ENCODE results near the gene CSNK2B. TPM values are rescaled to one million over a fixed set of nuclear protein-coding genes. Genes with fewer than 3 reads are reported as not detected.

CSNK2B gene
- polyA plus RNA-seq, 12 donors, result 121 to 202 (median 144) TPM; not detected in 1

- no peak for DNase-seq
Measured at GRCh38 chr6:31710523-31711219, 44.8 kb downstream of the CSNK2B start.

- DNase-seq, result no peak
Measured at GRCh38 chr6:31711233-31711632, 45.4 kb downstream of the CSNK2B start.

GRCh38 chr6:31712296-31712695 lies 46.4 kb downstream of the CSNK2B start:
- DNase-seq, result no peak

DNA sequence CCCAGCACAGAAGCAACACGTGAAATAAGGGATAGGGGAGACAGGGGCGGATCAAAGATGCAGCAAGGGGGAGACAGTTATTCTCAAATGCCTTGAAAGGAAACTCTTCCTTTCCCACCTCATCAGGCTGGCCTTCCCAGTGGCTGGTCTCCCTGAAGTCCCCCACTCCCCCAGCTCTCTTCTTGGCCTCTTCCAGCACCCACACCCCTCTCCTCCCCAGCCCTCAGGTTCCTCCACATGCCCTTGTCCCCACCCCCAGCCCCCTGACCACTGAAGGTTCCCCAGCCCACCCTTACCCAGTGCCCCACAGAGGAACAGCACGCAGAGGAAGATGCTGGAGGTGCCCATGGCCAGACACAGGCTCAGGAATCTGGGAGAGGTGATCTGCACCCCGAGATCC lies 47.6 kb downstream of the CSNK2B start:
- DNase-seq, result no peak

DNA sequence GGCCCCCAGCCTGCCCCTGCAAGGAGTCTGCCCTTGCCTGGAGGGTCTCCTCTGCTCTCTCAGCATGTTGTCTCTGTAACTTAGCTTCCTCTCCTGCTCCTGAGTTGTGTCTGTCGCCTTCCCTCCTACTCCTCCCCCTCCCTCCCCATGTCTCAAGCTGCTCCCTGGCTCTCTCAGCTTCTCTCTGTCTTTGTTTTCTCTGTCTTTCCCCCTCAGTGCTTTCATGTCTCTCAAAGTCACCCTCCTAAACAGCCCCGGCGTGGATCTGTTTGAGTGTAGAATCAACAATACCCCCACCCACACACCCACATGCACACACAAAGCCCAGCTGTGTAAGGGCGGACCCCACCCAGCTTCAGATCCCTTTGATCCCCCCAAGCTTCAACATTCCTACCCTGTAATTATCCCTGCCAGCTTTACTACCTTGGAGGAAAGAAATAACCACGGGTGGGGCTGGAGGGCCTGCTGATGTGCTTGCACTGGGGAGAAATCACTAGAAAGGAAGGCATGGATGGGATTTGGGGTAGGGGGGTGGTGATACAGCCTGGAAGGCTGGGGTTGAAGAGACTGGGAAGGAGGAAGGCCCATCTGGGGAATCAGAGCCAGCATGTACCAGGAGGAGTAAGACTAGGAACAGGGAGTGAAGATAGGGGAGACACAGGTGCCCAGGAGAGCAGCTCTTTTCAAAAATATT lies 48.3 kb downstream of the CSNK2B start:
- DNase-seq, result no peak

- DNase-seq, result no peak
Measured at GRCh38 chr6:31715022-31715958, 49.4 kb downstream of the CSNK2B start, which contains the start of gene LY6G6D. TSS of gene LY6G6D (plus strand) at chr6:31715348. CDS start at chr6:31715356, 8 bp downstream.

DNA sequence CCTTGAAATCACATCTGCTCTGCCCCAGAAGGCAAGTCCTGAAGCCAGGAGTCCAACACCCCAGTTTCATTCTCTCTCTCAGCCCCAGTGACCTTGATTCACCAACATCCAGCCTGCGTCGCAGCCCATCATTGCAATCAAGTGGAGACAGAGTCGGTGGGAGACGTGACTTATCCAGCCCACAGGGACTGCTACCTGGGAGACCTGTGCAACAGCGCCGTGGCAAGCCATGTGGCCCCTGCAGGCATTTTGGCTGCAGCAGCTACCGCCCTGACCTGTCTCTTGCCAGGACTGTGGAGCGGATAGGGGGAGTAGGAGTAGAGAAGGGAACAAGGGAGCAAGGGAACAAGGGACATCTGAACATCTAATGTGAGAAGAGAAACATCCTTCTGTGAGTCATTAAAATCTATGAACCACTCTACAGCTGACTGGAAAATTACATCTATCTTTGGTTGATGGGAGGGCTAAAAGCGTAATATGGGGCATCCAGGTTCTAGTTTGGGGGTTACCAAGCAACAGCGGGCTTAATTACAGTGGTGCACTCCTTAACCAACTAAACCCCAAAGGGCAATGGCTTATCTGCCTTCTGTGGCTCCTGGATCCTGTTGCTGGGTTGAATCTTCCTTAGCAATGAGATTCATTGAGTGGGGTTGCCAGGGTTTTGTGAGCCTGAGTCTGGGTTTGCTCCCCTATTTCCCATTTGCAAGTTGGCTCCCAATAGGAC lies 51.8 kb downstream of the CSNK2B start:
- no peak for DNase-seq

DNA sequence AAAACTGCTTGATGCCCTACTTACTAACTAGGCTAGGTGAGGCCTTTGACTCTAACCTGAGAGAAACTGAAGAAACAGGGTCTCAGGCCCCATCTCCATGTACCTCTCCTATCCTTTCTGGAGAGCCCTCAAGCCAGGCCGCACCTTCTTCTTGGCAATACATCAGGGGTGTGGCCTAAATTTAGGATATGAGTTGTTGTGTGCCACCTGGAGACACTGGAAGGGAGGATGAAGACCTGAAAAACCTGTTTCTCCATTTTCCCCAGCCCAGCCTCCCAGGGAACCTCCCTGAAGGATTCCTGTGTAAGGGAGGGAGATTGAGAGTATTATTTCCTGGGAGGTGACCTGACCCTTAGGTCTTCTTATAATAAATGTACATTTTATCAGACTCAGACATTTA lies 52.4 kb downstream of the CSNK2B start:
- DNase-seq, result no peak

GRCh38 chr6:31719001-31719400 lies 53.1 kb downstream of the CSNK2B start:
- DNase-seq, result no peak

Other genes with a start within 250 kb of the CSNK2B start
- 1 to 10 TPM in 2 of 12 donors, under 1 TPM in 8, not detected in 2; 0.37 to 1.9 (median 0.78) TPM for gene MICB, start 167.9 kb upstream of the CSNK2B start, polyA plus RNA-seq (ENCODE audit: insufficient read length in 12 of 12)
- not detected for gene MCCD1, start 137.1 kb upstream of the CSNK2B start, polyA plus RNA-seq (ENCODE audit: insufficient read length in 12 of 12)
- 100 to 1,000 TPM in 11 of 12 donors, not detected in 1; 312 to 457 (median 352) TPM for gene DDX39B, start 124.1 kb upstream of the CSNK2B start, polyA plus RNA-seq (ENCODE audit: insufficient read length in 12 of 12)
- gene ATP6V1G2, start 119.5 kb upstream of the CSNK2B start, polyA plus RNA-seq (ENCODE audit: insufficient read length in 12 of 12), result 1 to 10 TPM in 10 of 12 donors, not detected in 2; 3.3 to 6.6 (median 4.1) TPM
- 10 to 100 TPM in 11 of 12 donors, not detected in 1; 11.4 to 23.7 (median 14.1) TPM for gene NFKBIL1, start 118.5 kb upstream of the CSNK2B start, polyA plus RNA-seq (ENCODE audit: insufficient read length in 12 of 12)
- gene LTA, start 93.8 kb upstream of the CSNK2B start, polyA plus RNA-seq (ENCODE audit: insufficient read length in 12 of 12), result 1 to 10 TPM in 1 of 12 donors, under 1 TPM in 5, not detected in 6; 0.13 to 2.6 (median 0.33) TPM
- 1 to 10 TPM in 1 of 12 donors, under 1 TPM in 8, not detected in 3; 0.11 to 1.5 (median 0.33) TPM for gene TNF, start 90.5 kb upstream of the CSNK2B start, polyA plus RNA-seq (ENCODE audit: insufficient read length in 12 of 12)
- gene LTB, start 83.7 kb upstream of the CSNK2B start, polyA plus RNA-seq (ENCODE audit: insufficient read length in 12 of 12), result 10 to 100 TPM in 1 of 12 donors, 1 to 10 TPM in 7, under 1 TPM in 2, not detected in 2; 0.57 to 23.4 (median 1.3) TPM
- 10 to 100 TPM in 2 of 12 donors, 1 to 10 TPM in 8, not detected in 2; 3.9 to 24.6 (median 5.9) TPM for gene LST1, start 79.8 kb upstream of the CSNK2B start, polyA plus RNA-seq (ENCODE audit: insufficient read length in 12 of 12)
- under 1 TPM in 6 of 12 donors, not detected in 6; 0.22 to 0.63 (median 0.25) TPM for gene NCR3, start 73.1 kb upstream of the CSNK2B start, polyA plus RNA-seq (ENCODE audit: insufficient read length in 12 of 12)
- 10 to 100 TPM in 11 of 12 donors, not detected in 1; 12.8 to 39.9 (median 18.8) TPM for gene AIF1, start 50.8 kb upstream of the CSNK2B start, polyA plus RNA-seq (ENCODE audit: insufficient read length in 12 of 12)
- 100 to 1,000 TPM; 104 to 352 (median 123) TPM for gene PRRC2A, start 45.4 kb upstream of the CSNK2B start, polyA plus RNA-seq (ENCODE audit: insufficient read length in 12 of 12)
- 100 to 1,000 TPM in 11 of 12 donors, not detected in 1; 153 to 248 (median 195) TPM for gene BAG6, start 13.4 kb upstream of the CSNK2B start, polyA plus RNA-seq (ENCODE audit: insufficient read length in 12 of 12)
- gene APOM, start 10.2 kb upstream of the CSNK2B start, polyA plus RNA-seq (ENCODE audit: insufficient read length in 12 of 12), result 1 to 10 TPM in 10 of 12 donors, not detected in 2; 3.4 to 9.7 (median 4.8) TPM
- 10 to 100 TPM in 11 of 12 donors, not detected in 1; 10.9 to 15.8 (median 12.5) TPM for gene C6orf47, start 5.3 kb upstream of the CSNK2B start, polyA plus RNA-seq (ENCODE audit: insufficient read length in 12 of 12)
- 10 to 100 TPM in 11 of 12 donors, not detected in 1; 12.1 to 25.8 (median 13.5) TPM for gene GPANK1, start 1.1 kb upstream of the CSNK2B start, polyA plus RNA-seq (ENCODE audit: insufficient read length in 12 of 12)
- 10 to 100 TPM in 9 of 12 donors, 1 to 10 TPM in 2, not detected in 1; 6.1 to 27.9 (median 14.2) TPM for gene LY6G5B, start 3.9 kb downstream of the CSNK2B start, polyA plus RNA-seq (ENCODE audit: insufficient read length in 12 of 12)
- gene LY6G5C, start 15.0 kb downstream of the CSNK2B start, polyA plus RNA-seq (ENCODE audit: insufficient read length in 12 of 12), result 1 to 10 TPM in 10 of 12 donors, not detected in 2; 1.2 to 6.4 (median 3.2) TPM
- gene ABHD16A, start 37.2 kb downstream of the CSNK2B start, polyA plus RNA-seq (ENCODE audit: insufficient read length in 12 of 12), result 10 to 100 TPM in 11 of 12 donors, not detected in 1; 35.4 to 54.1 (median 43.1) TPM
- gene LY6G6F, start 40.8 kb downstream of the CSNK2B start, polyA plus RNA-seq (ENCODE audit: insufficient read length in 12 of 12), result under 1 TPM in 1 of 12 donors, not detected in 11; 0.27 TPM
- gene LY6G6D, start 49.3 kb downstream of the CSNK2B start, polyA plus RNA-seq (ENCODE audit: insufficient read length in 12 of 12), result 1 to 10 TPM in 1 of 12 donors, under 1 TPM in 5, not detected in 6; 0.50 to 1.1 (median 0.75) TPM
- gene LY6G6C, start 55.7 kb downstream of the CSNK2B start, polyA plus RNA-seq (ENCODE audit: insufficient read length in 12 of 12), result 1 to 10 TPM in 3 of 12 donors, under 1 TPM in 4, not detected in 5; 0.28 to 6.6 (median 0.63) TPM
- gene MPIG6B, start 57.3 kb downstream of the CSNK2B start, polyA plus RNA-seq (ENCODE audit: insufficient read length in 12 of 12), result 1 to 10 TPM in 2 of 12 donors, under 1 TPM in 8, not detected in 2; 0.49 to 1.7 (median 0.63) TPM
- gene DDAH2, start 63.2 kb downstream of the CSNK2B start, polyA plus RNA-seq (ENCODE audit: insufficient read length in 12 of 12), result 100 to 1,000 TPM in 8 of 12 donors, 10 to 100 TPM in 3, not detected in 1; 89.7 to 152 (median 108) TPM
- 100 to 1,000 TPM in 11 of 12 donors, not detected in 1; 100 to 194 (median 129) TPM for gene CLIC1, start 70.5 kb downstream of the CSNK2B start, polyA plus RNA-seq (ENCODE audit: insufficient read length in 12 of 12)
- gene MSH5, start 73.9 kb downstream of the CSNK2B start, polyA plus RNA-seq (ENCODE audit: insufficient read length in 12 of 12), result 10 to 100 TPM in 6 of 12 donors, 1 to 10 TPM in 5, not detected in 1; 7.4 to 32.2 (median 13.8) TPM
- gene SAPCD1, start 96.6 kb downstream of the CSNK2B start, polyA plus RNA-seq (ENCODE audit: insufficient read length in 12 of 12), result 10 to 100 TPM in 1 of 12 donors, 1 to 10 TPM in 9, not detected in 2; 1.6 to 10.7 (median 2.4) TPM
- gene VWA7, start 111.2 kb downstream of the CSNK2B start, polyA plus RNA-seq (ENCODE audit: insufficient read length in 12 of 12), result 1 to 10 TPM in 10 of 12 donors, not detected in 2; 1.1 to 4.1 (median 2.1) TPM
- gene VARS1, start 129.7 kb downstream of the CSNK2B start, polyA plus RNA-seq (ENCODE audit: insufficient read length in 12 of 12), result 10 to 100 TPM in 11 of 12 donors, not detected in 1; 38.6 to 60.8 (median 45.0) TPM
- gene LSM2, start 140.9 kb downstream of the CSNK2B start, polyA plus RNA-seq (ENCODE audit: insufficient read length in 12 of 12), result 10 to 100 TPM in 11 of 12 donors, not detected in 1; 47.5 to 67.9 (median 58.6) TPM
- 1 to 10 TPM in 10 of 12 donors, not detected in 2; 3.6 to 5.5 (median 4.5) TPM for gene HSPA1L, start 149.2 kb downstream of the CSNK2B start, polyA plus RNA-seq (ENCODE audit: insufficient read length in 12 of 12)
- 100 to 1,000 TPM in 1 of 12 donors, 10 to 100 TPM in 10, not detected in 1; 47.4 to 110 (median 62.3) TPM for gene HSPA1A, start 149.5 kb downstream of the CSNK2B start, polyA plus RNA-seq (ENCODE audit: insufficient read length in 12 of 12)
- 1,000 to 10,000 TPM in 1 of 12 donors, 100 to 1,000 TPM in 2, 10 to 100 TPM in 9; 28.3 to 1,034 (median 49.7) TPM for gene HSPA1B, start 161.7 kb downstream of the CSNK2B start, polyA plus RNA-seq (ENCODE audit: insufficient read length in 12 of 12)
- gene NEU1, start 196.7 kb downstream of the CSNK2B start, polyA plus RNA-seq (ENCODE audit: insufficient read length in 12 of 12), result 10 to 100 TPM in 11 of 12 donors, not detected in 1; 14.6 to 32.7 (median 16.0) TPM
- 10 to 100 TPM in 1 of 12 donors, under 1 TPM in 9, not detected in 2; 0.09 to 25.0 (median 0.23) TPM for gene SLC44A4, start 212.9 kb downstream of the CSNK2B start, polyA plus RNA-seq (ENCODE audit: insufficient read length in 12 of 12)
- gene EHMT2, start 231.6 kb downstream of the CSNK2B start, polyA plus RNA-seq (ENCODE audit: insufficient read length in 12 of 12), result 10 to 100 TPM in 11 of 12 donors, not detected in 1; 26.0 to 62.8 (median 31.4) TPM
- 10 to 100 TPM in 5 of 12 donors, 1 to 10 TPM in 6, not detected in 1; 7.5 to 17.3 (median 9.7) TPM for gene ZBTB12, start 236.0 kb downstream of the CSNK2B start, polyA plus RNA-seq (ENCODE audit: insufficient read length in 12 of 12)

Measured in muscle of arm (tissue), 12 donors.